IMR-90 (cell line): ENCODE data around the gene WFDC12.

Source experiments
- BHLHE40 ChIP-seq: fragments of 150-350 bp; IDR thresholded peaks from 2 replicates; pipeline ENCODE4 v1.6.1; 2016; ENCODE audit warnings: mild to moderate bottlenecking, low read depth, low read length
- CHD1 ChIP-seq: IDR thresholded peaks from 2 replicates; pipeline ENCODE4 v1.6.1; 2012; ENCODE audit warnings: low read depth, low read length, improper control_type of control experiment
- CTCF ChIP-seq: conservative IDR thresholded peaks from 2 replicates; pipeline ENCODE4 v1.5.1; 2012; ENCODE audit warnings: mild to moderate bottlenecking, low read depth, low read length, improper control_type of control experiment
- FOS ChIP-seq: fragments of 150-350 bp; IDR thresholded peaks from 2 replicates; pipeline ENCODE4 v1.6.1; 2016; ENCODE audit warnings: low read depth, low read length
- MAFK ChIP-seq: IDR thresholded peaks from 2 replicates; pipeline ENCODE4 v1.6.1; 2012; ENCODE audit warnings: low read depth, low read length, improper control_type of control experiment
- MXI1 ChIP-seq: IDR thresholded peaks from 2 replicates; pipeline ENCODE4 v1.6.1; 2012; ENCODE audit warnings: low read depth, mild to moderate bottlenecking, low read length, moderate library complexity, borderline replicate concordance
- NFE2L2 ChIP-seq: fragments of 150-350 bp; IDR thresholded peaks from 2 replicates; pipeline ENCODE4 v1.6.1; 2016; ENCODE audit warnings: low read depth, mild to moderate bottlenecking, low read length
- POLR2A ChIP-seq: IDR thresholded peaks from 2 replicates; pipeline ENCODE4 v1.6.1; 2012; ENCODE audit warnings: mild to moderate bottlenecking, low read depth, low read length
- RAD21 ChIP-seq: IDR thresholded peaks from 2 replicates; pipeline ENCODE4 v1.6.1; 2012; ENCODE audit warnings: low read length, improper control_type of control experiment
- RFX5 ChIP-seq: IDR thresholded peaks from 2 replicates; pipeline ENCODE4 v1.8.0; 2012; ENCODE audit warnings: low read depth, mild to moderate bottlenecking, low read length, moderate library complexity

DNA sequence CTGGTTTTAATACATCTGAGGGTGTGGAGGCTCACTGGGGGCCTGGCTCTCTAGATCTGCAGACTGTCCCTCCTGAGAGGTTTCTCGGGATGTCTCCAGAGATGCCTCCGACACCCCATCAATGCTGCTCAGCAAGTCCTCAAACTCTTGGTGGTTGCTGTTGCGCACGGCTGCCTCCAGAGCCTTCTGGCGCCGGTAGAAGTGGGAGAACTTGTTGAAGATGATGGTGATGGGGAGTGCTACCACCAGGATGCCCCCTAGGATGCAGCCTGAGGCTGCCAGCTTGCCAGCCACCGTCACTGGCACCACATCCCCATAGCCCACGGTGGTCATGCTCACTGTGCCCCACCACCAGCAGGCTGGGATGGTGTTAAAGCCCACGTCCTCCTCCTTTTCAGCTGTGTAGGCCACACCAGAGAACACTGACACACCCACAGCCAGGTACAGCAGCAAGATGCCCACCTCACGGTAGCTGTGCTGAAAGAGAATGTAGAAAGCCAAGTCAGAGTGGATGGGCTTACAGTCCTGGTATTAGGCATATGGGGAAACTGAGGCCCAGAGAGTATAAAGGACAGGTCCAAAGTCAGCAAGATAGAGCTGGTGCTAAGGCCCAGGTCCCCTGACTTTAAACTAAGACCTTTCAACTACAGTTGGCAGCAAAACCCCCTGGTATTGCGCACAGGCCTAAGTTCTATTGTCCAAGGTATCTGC is 29.2 kb downstream of the WFDC12 start:
- TF ChIP-seq POLR2A (no peak), CTCF (no peak), MAFK (no peak), FOS (no peak), MXI1 (no peak), NFE2L2 (no peak), RFX5 (no peak), RAD21 (no peak), BHLHE40 (no peak), CHD1 (no peak)
